Activated T-cell treated with anti-CD3 and anti-CD28 coated beads for 48 hours (primary cell): ENCODE results near the gene RABGGTA.
A peak's percentile ranks its signal among the peaks of the same experiment; 100 is the strongest.

Experiments
- DNase-seq: peaks from one replicate; pipeline ENCODE4 v3.0.0-alpha.2; 2020; ENCODE audit warnings: low read depth

The RABGGTA gene

DNA sequence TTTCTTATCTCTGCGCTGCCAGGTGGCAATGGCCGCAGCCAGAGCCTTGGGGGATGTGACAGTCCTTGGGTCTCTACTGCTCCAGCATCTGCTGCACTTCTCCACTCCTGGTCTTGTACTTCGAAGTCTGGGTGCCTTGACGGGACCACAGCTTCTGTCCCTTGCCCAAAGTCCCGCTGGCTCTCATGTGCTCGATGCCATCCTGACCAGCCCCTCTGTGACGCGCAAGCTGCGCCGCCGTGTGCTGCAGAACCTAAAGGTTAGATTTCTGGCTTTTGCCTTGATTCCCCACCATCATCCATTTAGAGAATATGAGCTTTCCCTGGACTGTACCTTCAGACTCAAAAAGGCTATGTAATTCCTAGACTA, 32.6 kb upstream of the RABGGTA start:
- no peak for DNase-seq

DNA sequence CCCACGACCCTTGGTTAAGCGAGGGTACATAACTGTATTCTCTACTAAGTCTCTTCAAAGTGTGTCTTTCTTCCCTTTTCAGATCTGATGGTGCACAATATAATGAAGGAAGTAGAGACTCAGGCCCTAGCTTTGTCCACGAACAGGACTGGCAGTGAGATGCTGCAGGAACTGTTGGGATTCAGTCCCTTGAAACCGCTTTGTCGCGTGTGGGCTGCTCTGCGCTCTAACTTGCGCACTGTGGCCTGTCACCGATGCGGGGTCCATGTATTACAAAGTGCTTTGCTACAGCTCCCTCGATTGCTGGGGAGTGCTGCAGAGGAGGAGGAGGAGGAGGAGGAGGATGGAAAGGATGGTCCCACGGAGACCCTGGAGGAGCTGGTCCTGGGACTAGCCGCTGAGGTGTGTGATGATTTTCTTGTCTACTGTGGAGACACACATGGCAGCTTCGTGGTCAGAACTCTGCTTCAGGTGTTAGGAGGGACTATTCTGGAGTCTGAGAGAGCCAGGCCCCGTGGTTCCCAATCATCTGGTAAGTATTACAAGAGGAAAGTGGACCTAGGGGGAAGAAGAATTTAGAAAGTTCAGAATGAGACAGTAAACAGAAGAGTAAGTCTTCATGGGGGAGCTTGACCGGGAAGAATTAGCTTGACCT, 29.1 kb upstream of the RABGGTA start:
- DNase-seq, result no peak

DNA sequence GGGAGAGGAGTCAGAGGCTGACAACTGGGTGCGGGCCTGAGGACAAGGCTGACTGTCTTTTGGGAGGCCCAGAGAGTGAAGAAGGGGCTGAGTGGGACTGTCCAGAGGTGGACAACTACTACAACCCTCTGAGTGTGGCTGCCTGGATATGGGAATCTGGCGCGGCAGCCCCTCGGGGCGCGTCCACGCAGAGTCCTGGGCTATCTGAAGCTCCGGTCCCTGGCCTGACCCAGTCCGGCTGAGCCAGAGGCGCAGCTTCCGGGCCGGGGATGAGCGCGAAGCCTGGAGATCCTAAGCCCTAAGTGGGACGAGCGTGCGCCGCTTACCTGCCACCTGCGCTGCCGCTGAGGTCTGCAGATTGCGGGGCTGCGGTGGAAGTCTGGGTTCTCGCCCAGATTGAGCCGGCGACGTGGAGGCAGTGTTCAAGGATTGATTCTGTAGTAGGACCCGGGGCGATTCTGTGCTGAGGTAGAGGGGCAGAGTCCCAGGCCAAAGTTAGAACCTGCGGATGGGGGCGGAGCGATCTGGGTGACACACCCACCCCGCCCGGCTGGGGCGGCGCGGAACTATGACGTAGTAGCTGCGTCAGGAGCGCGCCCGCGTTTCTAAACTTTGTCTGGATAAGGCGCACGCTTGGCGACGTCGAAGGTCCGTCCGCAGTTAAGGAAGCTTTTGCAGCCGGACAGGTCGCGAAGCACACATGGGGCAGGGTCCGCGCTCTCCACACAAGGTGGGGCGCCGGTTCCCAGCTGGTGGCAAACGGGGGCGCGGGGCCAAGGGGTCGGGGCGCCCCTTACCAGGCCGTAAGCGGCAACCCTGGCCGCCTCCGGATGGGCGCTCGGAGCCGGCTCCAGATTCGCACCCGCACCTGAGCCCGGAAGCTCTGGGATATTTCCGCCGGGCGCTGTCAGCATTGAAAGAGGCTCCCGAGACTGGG, 28.1 kb upstream of the RABGGTA start, which contains the start of the genes DHRS1 and NOP9:
Gene DHRS1, minus strand, starts transcription at position 526 of the 937 bp plus-strand sequence. CDS start 674 bp downstream, outside the sequence.
Gene NOP9, plus strand, starts transcription at position 596 of the 937 bp plus-strand sequence. Its CDS starts 105 bp downstream, at position 701.
- DNase-seq, result peak; percentile 89

DNA sequence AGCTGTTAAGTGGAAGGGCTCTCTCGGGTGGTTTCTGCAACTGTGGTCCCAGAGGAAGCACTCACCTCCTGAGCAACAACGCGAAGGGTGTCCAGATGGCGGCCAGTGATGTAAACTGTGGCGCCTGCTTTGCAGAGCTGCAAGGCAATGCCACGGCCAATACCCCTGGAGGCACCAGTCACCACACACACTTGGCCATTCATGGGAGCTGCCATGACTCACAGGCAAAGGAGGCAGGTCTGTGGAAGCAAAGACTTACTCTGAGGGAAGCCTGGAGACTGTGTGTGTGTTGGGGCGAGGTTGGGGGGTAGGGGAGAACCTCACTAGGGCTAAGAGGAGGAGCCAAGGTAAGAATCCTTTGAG, 27.5 kb upstream of the RABGGTA start:
- DNase-seq, result no peak

DNA sequence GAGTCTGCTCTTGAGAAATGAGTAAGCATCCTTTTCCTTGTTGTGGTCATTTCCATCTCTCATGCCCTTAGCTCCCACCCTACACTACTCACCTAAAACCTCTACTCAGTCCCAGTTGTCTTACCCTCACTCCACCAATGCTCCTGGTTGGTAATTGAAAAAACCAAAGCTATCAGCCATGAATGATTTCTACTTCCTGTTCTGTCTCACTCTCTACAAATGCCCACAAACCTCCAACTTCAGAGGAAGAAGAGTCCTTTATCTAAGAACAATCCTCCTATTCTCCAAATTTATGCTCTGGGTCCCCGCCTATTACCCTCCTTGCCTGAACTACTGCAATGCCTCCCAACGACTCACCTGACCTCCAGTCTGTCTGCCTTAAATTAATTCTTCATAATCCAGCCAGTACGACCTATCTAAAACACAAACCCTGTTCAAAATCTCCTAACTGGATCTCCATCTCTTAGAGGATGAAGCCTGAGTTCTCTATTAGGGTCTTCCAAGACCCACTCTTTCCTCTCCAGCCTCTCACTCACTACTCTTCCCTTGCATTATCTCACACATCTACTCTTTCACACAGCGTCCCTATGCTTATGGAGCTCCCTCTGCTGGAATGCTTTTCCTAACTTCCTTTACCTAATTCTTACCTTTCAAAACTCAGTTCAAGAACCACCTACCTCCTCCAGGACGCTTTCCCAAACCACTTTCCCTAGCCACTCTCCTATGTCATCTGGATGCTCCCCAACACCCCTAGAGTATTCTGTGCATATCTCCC, 26.0 kb upstream of the RABGGTA start:
- DNase-seq, result no peak

DNA sequence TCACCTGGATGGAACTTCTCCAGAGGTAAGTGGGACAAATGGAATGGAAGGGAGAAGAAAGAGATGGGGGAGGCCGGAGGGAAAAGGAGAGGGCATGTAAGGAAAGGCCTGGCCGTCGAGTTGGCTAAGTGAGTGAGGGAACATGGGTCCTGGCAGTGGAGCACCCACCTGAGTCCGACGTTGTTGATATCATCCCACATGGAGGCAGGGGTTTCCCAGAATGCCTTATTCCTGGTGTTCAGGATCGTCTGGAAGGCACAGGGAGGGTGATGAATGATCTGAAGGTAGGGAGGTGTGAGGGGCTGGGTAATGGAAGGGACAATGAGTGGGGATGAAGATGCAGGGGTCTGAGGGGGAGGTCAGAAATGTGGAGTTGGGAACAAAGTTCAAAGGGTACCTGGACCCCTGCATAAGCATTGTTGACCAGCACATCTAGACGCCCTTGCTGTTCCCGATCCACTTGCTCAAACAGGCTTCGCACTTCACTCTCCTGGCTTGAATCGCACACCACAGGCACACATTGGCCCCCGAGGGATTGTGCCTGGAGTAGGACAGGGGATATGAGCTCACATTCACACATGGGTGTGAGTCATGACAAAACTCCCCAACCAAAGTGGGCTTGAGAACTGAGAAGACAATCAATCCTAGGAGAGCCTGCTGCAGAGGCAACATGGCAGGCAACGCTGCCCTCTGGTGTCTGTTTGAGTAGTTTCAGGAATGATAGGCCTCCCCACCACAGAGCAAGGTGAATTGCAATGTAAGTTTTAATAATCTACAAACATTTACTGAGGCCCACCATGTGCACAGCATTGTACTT, 25.2 kb upstream of the RABGGTA start:
- peak; percentile 63 for DNase-seq

DNA sequence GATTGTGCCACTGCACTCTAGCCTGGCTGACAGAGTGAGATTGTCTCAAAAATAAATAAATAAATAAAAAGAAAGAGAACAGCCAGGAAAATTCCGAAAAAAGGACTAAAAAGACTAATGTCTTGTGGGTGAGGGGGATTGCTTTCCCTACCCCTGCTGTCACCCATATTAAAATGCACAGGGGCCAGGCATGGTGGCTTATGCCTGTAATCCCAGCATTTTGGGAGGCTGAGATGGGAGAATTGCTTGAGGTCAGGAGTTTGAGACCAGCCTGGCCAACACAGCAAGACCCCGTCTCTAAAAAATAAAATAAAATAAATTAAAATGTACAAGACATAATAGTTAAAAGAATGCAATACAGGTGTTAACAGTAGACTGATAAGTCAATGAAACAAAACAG, 22.1 kb upstream of the RABGGTA start:
- DNase-seq, result no peak

DNA sequence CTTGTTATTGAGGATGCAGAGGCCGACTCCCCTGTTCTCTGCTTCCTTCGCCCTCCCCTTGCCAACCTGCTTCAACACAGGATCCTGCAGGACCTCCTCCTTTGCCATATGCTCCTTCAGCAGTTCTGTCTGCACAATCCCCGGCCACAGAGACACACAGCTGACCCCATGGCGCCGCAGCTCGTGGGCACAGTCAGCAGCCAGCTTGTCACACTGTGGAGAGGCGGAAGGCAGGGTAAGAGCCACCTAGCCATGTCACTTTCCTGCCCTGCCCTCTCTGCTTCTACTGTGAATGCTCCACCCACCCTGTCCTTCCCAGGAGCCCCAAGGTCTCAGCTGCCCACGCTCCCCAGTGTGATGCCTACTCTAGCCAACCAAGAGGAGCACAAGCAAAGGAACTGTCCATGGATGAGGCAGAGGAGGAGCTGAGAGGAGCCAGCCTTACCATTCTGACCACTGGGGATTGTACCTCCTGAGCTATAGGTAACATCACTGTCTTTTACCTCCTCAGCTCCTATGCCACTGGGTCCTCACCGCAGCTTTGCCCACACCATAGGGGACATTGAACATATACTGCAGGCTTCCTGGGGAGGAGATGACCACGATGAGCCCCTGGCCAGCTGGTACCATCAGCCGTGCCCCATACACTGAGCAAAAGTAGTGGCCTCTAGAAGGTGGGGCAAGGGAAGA, 20.9 kb upstream of the RABGGTA start:
- DNase-seq, result no peak

DNA sequence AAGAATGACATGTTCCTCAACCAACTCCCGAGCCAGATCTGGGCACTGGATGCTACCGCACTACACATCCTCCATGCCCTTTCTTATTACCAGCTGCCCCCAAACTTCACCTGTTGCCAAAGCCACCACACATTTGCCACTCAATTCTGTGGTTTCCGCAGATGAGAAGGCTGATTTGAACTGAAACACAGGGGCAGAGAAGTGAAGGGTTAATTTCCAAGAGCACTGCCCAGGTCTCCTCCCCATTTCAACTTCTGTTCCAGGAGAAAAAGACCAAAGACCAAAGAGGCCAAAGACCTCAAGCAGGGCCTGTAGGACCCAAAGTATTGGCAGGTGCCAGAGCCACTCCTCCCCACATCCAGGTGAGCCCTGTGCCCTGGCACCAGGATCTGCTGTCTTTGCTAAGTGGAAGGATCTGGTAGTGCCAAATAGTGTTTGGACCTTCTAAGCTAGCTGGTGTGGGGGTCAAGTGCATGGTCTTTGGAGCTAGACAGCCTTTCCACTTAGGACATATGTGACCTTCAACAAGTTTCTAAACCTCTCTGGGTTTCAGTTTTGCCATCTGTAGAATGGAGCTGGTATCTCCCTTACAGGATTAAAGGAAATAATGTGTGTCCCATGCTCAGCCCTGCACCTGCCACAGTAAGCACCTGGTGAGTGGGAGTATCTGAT, 20.2 kb upstream of the RABGGTA start:
- DNase-seq, result no peak

DNA sequence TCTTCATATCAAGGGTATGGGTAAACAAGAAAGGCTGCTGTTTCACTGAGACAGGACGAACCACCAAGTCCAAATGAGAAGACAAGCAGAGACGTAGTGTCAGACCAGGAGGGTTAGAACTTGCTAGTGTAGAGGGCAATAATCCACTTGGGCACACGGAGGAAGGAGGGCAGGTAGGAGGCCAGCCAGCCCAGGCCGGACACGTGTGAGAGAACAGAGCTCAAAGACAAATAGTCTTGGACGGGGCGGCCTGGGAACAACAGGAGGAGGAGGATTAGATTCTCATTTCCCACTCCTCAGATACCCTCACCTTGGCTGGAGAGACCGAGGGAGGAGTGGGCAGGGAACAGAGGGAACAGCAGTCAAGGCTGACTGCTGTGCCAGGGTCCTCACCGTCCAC, 19.3 kb upstream of the RABGGTA start:
- DNase-seq, result no peak

DNA sequence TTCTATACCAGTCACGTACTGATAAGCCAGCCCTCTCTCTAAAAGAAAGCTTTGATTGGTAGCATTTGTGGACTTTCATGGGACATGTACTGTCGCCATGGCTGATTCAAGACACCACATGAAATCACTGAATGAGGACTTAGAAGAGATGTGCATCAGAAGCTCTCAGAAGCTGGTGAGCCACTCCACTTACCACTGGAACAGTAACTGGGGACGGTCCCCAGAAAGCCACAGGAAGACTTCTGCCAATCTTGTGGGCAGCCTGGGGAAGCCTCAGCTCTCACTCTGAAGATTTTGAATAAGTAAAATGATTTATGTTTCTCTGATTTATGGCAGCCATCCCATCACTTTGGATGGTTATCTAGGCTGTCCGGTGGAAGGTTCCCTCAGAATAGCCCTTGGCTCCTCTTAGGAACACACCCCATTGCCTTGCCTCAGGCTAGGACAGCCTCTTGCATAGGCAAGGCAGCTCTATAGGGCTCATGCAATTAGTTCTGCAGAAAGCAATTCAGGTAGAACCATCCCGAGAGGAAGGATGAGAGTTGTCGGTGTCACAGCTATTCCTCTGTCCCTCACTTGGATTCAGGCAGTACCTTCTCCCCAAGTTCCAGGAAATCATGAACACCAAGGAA, 18.4 kb upstream of the RABGGTA start:
- DNase-seq, result peak; percentile 62

DNA sequence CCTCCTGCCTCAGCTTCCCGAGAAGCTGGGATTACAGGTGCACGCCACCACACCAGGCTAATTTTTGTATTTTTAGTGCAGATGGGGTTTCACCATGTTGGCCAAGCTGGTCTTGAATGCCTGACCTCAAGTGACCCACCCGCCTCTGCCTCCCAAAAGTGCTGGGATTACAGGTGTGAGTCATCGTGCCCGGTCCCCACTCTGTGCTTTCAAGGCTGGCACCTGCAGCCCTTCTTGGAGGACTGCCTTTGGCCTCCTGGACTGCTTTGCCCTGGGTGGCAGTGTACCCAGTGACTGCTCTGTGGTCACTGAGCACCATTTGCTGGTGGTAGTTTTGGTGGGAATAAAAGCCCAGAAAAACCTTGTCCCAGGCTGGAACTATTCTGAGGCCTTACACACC, 15.6 kb upstream of the RABGGTA start:
- DNase-seq, result no peak

DNA sequence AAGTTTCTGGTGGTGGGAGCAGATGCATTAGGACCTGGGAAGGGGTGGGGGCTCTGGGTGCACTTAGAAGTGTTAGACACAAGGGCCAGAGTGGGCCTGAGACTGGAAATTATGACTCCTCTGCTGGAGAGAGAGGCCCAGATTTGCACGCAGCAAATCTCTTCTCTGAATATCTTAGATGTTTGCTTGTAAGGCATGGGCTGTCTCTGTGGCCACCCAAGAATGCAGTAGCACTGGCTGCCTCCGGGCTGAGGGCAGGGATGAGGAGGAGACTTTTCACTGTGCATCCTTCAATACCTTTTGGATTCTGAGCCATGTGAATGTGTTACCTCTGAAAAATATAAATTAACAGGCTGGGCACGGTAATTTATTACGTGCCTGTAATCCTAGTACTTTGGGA, 14.0 kb upstream of the RABGGTA start:
- DNase-seq, result no peak

DNA sequence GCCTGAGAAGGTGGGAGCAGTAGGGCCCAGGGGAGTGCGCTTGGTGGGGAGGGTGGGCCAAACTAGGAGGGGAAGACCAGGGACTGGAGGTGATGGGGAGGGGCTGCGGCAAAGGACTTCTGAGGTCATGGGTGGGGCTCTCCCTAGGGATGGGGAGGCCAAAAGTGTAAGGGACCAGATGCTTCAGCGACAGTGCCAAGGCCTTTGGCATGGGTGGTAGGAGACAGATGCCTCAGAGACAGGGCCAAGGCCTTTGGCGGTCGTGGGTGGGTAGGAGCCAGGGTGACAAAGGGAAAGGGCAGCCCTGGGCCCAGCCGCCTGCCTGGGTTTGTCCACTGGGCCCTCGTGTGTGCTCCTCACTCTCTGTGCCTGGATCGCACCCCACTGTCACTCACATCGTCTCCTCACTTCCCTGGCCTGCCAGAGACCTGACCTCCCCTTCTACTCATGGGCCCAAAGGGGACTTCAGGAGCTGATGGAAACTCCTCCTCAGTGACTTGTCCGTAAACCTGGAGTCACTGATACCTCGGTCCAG, 13.2 kb upstream of the RABGGTA start:
- no peak for DNase-seq

DNA sequence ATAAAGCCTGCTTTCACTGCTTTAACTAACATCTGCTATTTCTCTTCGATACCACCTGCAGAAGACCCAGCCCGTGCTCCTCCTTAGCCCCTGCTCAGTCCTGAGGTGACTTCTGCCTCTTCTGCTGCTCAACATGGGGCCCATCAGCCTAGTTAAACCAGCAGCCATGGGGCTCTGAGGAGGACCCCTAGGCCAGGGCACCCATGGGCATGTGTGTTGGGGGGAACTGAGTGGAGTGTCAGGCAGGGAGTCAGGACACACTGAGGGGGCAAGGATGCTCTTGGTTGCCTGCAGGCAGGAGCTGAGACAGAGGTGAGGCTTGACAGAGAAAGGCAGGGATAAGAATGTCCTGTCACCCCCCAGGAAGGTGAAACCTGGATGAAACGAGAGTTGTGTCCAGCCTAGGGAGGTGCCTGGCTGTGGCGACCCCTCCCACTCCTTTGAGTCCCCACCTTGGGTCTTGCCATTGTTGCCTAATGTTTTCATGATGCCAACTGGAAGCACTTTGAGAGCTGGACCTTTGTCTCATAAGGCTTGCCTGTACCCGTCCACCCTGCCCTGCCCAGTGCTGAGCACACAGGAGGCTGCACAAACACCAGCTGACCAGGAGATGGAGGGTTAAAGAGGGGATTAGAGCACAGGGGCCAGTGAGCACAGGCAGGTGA, 12.5 kb upstream of the RABGGTA start:
- DNase-seq, result no peak

DNA sequence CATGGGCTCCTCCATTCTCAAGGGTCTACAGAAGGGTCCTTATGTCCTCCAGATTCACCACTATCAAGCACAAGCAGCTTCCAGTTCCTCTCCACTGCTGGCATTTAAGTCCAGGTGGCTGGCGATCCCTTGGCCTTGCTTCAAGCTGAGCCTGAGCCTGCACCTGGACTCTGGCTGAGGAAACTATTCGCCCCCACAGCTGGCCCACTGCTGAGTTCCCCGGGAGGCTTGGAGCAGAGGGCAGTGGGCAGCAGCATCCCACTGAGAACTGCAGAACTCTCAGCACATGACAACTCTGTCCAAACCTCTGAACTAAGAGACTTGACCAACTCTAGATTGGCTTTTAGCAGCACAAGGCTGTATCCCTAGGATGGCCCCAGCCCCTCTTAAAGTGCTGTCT, 11.3 kb upstream of the RABGGTA start:
- no peak for DNase-seq

DNA sequence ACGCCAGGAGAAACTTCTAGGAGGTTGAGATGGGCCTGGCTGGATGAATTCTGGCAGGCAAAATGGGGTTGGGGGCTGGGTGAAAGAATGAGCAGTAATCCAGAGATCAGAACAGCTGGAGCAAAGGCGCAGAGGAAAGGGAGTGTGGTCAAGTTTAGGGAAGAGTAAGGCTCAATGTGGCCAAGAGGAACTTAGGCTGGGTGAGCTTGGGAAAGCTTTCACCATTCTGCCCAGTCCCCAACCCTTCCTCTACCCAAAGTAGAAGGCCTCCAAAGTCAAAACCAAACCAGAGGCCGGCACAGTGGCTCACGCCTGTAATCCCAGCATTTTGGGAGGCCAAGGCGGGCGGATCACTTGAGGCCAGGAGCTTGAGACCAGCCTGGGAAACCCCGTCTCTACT, 10.2 kb upstream of the RABGGTA start:
- DNase-seq, result no peak

DNA sequence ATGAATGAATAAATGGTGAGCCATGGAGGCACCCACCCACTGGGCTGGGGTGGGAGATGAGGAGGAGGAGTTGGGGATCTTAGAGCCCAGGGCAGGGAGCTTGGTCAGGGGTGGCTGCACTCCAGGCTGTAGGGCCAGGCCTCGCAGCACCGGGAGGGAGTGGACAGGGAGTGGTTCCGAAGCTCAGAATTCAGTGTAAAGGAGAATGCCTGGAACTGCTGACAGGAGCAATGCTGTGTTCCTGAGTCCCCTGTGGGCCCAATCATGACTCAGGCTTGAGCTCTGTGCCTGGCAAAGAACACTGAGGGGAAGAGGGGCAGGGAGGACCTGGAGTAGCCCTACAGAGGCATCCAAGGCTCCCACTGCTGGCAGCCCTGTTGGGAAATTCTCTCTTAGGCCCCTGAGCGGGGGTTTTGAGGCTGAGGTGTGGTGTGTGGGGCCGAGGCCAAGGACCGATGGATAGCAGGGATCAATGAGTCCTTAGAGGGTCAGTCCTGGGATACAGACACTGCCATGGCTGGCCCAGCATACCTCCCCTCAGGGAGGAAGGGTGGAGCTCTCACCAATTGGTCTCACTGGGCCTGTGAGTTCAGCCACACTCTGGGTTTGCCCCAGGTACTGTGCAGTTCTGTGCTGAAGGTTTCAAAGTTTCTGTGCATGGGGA, 9.5 kb upstream of the RABGGTA start:
- no peak for DNase-seq
